Limb (tissue), 2 donors: ENCODE data around the gene FXR2.
A peak's percentile ranks its signal among the peaks of the same experiment; 100 is the strongest.

Experiments used
- DNase-seq, 2 donors: peaks; one replicate each; pipeline ENCODE4 v3.0.0-alpha.2; 2016; ENCODE audit errors: extremely low spot score in 2 of 2

The FXR2 gene

DNA sequence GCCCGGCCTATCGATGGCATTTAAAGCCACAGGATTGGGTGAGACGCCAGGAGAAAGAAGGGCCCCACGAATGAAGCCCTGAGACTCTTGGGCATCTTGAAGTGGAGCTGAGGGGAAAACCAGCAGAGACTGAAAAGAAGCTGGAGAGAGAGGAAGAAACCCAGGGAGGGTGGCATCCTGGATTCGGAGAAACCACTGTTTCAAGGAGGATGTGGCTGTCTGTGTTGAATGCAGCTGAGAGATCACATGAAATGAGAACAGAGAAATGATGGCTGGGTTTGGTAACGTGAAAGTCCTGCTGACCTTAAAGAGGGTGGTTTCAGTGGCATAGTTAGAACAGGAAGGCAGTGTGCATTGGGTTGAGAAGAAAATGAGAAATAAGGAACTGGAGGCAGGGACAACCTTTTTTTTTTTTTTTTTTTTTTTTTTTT, 62.1 kb downstream of the FXR2 start:
- no peak for DNase-seq

DNA sequence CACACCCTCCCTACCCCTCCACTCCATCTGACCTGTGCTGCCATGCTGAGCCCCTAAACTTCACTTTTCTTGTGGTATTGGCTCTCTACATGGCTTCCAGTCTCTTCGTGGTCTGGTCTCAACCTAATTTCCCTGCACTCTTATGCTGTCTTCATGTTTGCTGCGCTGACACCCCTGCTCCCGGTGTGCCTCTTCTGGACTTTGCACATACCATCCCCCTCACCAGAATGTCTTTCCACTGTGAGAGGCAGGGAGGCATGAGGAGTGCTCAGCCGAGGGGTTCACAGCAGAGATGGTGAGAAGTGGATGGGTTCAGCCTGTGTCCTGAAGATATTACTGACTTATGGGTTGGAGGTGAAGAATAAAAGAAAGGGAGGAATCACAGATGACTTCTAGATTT, 63.3 kb downstream of the FXR2 start:
- no peak for DNase-seq

DNA sequence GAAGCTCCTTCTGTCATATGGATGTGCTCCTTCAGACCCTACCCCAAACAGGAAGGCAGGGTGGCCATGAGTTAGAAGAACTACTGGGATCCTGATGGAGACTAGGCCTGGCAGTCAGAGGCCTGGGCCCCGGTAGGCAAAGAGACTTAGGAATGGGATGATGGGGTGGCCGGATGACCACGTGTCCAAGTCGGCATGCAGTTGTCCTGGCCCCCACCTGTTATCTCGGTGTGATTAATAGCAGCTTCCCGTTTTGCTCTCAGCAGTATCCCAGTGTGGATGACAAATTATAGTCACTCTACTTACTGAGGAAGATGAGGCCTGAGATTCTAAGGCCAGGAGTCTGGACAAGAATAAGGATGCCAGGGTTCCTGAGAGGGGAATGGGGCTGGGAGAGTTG, 64.4 kb downstream of the FXR2 start:
- no peak for DNase-seq

DNA sequence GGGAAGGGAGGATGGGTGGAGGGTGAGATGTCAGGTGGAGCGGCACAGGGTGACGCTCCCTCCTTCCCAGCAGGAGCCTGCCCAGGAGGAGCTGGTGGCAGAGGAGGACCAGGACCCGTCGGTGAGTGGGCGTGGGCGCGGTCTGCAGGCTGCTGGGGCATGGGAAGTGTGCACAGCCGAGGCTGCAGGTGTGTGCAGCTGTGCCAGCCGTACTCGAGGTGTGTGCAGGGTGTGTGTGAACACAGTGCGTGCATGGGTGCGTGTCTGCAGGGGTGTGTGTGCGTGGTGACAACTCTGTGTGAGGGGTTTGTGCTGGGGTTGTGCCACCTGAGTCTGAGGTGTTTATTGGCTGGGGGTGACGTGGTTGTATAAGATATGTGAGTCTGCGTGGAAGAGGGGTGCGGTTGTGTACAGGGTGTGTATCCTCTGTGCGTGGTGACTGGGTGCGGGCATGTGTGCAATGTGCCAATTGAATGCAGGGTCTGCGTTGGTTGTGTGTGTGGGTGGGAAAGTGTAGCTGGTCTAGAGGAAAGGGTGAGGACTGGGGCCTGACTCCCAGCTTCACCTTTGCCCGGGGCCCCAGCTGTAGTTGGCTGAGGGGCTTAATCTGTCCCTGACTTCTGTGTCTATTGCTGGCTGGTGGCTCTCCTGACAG, 65.2 kb downstream of the FXR2 start:
- DNase-seq = no peak

DNA sequence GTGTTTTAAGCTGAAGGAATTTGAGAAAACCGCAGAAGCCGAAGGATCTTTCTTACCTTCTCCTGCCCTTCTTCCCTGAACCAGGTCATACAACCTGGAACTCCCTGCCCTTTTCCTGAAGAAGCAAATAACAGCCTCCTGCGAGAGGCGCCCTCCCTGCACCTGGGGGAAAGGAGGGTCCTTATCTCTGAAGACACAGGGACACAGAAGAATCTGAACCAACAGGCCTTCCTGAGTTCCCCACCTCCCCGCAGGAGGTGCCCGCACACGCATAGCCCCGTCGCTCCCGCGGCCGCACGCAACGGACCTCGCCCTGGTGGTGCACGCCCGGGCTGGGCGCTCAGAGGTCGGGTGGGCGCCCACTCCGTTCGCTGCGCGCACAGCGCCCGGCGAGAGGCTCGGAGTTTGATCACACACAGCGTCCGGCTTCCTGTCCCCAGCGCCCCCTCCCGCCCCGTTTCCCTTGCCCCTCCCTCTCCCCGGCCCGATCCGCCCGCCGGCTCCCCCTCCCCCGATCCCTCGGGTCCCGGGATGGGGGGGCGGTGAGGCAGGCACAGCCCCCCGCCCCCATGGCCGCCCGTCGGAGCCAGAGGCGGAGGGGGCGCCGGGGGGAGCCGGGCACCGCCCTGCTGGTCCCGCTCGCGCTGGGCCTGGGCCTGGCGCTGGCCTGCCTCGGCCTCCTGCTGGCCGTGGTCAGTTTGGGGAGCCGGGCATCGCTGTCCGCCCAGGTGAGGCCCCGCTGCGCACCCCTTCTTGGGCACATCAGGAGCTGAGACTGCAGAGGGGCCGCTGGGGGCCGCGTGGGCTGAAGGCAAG, 65.9 kb downstream of the FXR2 start, which contains the start of gene TNFSF12:
Gene TNFSF12 (plus strand): TSS at position 474 of the 816 bp plus-strand sequence. CDS start 96 bp downstream, at position 570.
- DNase-seq = peak in 1 of 2 donors; percentile 70

DNA sequence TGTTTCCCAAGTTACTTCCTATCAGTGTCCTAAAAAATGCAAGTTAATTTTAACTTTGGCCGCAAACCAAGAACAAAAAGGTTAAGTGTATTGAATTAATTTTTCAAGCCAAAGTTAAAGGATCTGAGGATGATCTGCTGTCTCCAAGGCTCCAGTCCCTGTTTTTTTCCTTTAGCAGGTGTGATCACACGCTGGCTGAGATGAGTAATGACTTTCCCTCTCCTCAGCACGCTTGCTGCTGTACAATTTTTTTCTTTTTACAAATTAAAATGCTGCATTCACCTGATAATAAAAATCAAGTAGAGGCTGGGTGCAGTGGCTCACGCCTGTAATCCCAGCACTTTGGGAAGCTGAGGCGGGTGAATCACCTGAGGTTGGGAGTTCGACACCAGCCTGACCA, 69.8 kb downstream of the FXR2 start:
- no peak for DNase-seq
